ENCODE results near the gene KIRREL3. TPM values are rescaled to one million over a fixed set of nuclear protein-coding genes. Genes with fewer than 3 reads are reported as not detected.

The KIRREL3 gene
- total and polyA plus RNA-seq, 2 donors (not counting 3 experiments of a cell fraction or from before 2014, with no cell fraction given), result not detected

DNA sequence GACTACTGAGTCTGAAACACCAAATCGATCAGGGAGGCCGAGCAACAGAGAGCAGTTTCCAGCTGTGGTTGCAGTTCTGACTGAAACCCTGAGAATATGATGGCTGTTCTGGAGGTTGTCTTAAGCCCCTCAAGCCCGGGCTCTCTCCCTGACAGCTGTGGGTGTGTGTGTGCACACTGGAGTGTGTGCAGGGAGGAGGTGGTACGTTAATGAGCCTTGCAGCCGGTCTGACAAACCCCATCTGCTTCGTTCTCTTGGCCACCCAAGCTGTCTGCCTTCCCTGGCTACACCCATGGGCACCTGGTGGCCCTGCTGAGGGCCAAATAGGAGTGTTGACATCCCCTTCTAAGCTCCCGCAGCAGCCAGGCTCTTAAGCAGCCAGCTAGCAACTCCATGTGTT, 189.8 kb downstream of the KIRREL3 start:
- Histone ChIP-seq H4K20me1 (replicated peaks; ENCODE audit: control insufficient read depth, extremely low read depth, insufficient read depth, low read length) (no peaks in the 10 kb centered on the region), H3K9me3 (replicated peaks; ENCODE audit: control insufficient read depth, insufficient read depth, low read length) (no peaks in the 10 kb centered on the region), H3K9ac (replicated peaks; ENCODE audit: extremely low read depth, insufficient read depth, low read length) (no peak overlapping the region), H3K4me1 (ENCODE audit: control insufficient read depth, extremely low read depth, insufficient read depth, low read length) (no peaks in the 10 kb centered on the region), H3K27me3 (ENCODE audit: control insufficient read depth in 2 of 2, insufficient read depth in 2 of 2, low read length in 2 of 2) (no peaks in the 10 kb centered on the region), H3K4me2 (ENCODE audit: insufficient read depth, low read length) (no peak overlapping the region), H3K9me1 (replicated peaks; ENCODE audit: control insufficient read depth, extremely low read depth, insufficient read depth, low read length) (no peaks in the 10 kb centered on the region), H3K4me3 (replicated peaks in 1 of 3; ENCODE audit: insufficient read depth in 1 of 3, low read depth in 1 of 3, low read length in 3 of 3) (no peak overlapping the region), H2AFZ (ENCODE audit: low read depth, low read length) (no peak overlapping the region), H3K79me2 (ENCODE audit: control insufficient read depth, insufficient read depth, low read length) (no peaks in the 10 kb centered on the region), H3K27ac (ENCODE audit: insufficient read depth, low read depth, low read length) (no peak overlapping the region), H3K36me3 (ENCODE audit: control insufficient read depth in 2 of 2, extremely low read depth in 1 of 2, insufficient read depth in 2 of 2, low read length in 2 of 2) (no peaks in the 10 kb centered on the region)
- POLR2A ChIA-PET, result no interaction called here
- BruUV-seq (replicated peaks), result no TSS peak
- no peak for DNase-seq (ENCODE audit: low read depth, low spot score)
- TF ChIP-seq FOS (IDR thresholded peaks at IDR 0.05; ENCODE audit: borderline replicate concordance, insufficient read depth, low read length) (no peak), CTCF (IDR thresholded peaks at IDR 0.05; ENCODE audit: extremely low read depth in 1 of 2, insufficient read depth in 1 of 2, low read depth in 1 of 2, low read length in 2 of 2) (no peak), POLR2AphosphoS5 (IDR thresholded peaks at IDR 0.05; ENCODE audit: insufficient read depth, low read depth, low read length) (no peak), JUN (IDR thresholded peaks at IDR 0.05; ENCODE audit: borderline replicate concordance, insufficient read depth, insufficient read length, low read depth) (no peak), POLR2A (IDR thresholded peaks at IDR 0.05; ENCODE audit: low read depth, low read length) (no peak)
- TF ChIP-seq, protein P1, sequence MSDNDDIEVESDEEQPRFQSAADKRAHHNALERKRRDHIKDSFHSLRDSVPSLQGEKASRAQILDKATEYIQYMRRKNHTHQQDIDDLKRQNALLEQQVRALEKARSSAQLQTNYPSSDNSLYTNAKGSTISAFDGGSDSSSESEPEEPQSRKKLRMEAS (IDR thresholded peaks at IDR 0.05; ENCODE audit: insufficient read depth, insufficient read length), result no peak
- intact Hi-C loops (cut with micrococcal nuclease), result no loop called here
- CTCF ChIA-PET, result no interaction called here
- no peak for FAIRE-seq
- dilution Hi-C loops (cut with MboI; ENCODE audit: extremely low pct_ligation_motif_present, low sequenced_read_pairs), result no loop called here

All from endothelial cell of umbilical vein (primary cell).